ENCODE measurements around the gene ZFYVE28.

GRCh38 chr4:2402941-2403340 lies 15.5 kb downstream of the ZFYVE28 start:
- no peak for TF ChIP-seq CTCF (IDR thresholded peaks at IDR 0.05)
- no peak for TF ChIP-seq POLR2A (IDR thresholded peaks at IDR 0.05)

Measured in body of pancreas (tissue), 4 donors.